ENCODE measurements around the gene PAPOLA.

DNA sequence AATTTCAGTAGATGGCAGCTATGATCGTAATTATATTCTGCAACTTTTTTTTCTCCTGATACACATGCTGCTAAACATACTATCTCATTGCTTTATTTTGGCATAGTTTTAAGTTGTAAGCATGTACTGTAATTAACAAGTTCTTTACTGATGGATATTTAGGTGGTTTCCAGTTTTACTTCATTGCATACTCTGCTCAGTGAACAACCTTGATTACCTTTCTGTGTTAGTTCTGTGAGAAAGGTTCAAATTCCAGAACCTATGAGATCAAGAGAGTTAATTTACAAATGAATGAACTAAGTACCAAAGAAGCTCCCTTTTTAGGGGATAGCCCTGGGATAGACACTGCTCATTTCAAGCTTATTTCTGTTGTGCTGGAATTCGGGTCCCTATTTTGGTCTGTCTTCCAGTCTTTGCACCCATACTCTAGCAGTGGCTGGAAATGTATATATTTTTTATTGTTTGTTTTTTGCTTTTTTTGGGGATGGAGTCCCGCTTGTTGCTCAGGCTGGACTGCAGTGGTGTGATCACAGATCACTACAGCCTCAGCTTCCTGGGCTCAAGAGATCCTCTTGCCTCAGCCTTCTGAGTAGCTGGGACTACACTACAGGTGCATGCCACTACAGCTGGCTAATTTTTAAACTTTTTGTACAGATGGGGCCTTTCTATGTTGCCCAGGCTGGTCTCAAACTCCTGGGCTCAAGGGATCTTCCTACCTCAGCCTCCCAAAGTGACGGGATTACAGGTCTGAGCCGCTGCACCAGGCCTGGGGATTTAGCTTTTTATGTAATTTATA lies 10.6 kb downstream of the PAPOLA start:
- TF ChIP-seq, protein P1, sequence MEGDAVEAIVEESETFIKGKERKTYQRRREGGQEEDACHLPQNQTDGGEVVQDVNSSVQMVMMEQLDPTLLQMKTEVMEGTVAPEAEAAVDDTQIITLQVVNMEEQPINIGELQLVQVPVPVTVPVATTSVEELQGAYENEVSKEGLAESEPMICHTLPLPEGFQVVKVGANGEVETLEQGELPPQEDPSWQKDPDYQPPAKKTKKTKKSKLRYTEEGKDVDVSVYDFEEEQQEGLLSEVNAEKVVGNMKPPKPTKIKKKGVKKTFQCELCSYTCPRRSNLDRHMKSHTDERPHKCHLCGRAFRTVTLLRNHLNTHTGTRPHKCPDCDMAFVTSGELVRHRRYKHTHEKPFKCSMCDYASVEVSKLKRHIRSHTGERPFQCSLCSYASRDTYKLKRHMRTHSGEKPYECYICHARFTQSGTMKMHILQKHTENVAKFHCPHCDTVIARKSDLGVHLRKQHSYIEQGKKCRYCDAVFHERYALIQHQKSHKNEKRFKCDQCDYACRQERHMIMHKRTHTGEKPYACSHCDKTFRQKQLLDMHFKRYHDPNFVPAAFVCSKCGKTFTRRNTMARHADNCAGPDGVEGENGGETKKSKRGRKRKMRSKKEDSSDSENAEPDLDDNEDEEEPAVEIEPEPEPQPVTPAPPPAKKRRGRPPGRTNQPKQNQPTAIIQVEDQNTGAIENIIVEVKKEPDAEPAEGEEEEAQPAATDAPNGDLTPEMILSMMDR (IDR thresholded peaks at IDR 0.05) = no peak
- TF ChIP-seq EZH2phosphoT487 (IDR thresholded peaks at IDR 0.05) (no peak), EZH2 (IDR thresholded peaks at IDR 0.05) (no peak)

All from neural progenitor cell (in vitro differentiated cells).